HL-60 (cell line): ENCODE measurements around the gene ZNF134.
A peak's percentile ranks its signal among the peaks of the same experiment; 100 is the strongest.

Experiments used
- POLR2AphosphoS5 ChIP-seq: IDR thresholded peaks from 2 replicates; pipeline ENCODE4 v1.6.1; 2012; ENCODE audit warnings: low read depth
- SPI1 ChIP-seq: IDR thresholded peaks from 2 replicates; pipeline ENCODE4 v1.6.1; 2012; ENCODE audit warnings: low read depth, mild to moderate bottlenecking, borderline replicate concordance
- TF ChIP-seq, protein P1 (sequence below): IDR thresholded peaks from one replicate; pipeline ENCODE4 v1.5.1; 2011; ENCODE audit warnings: low read length, control low read depth, inconsistent platforms; ENCODE audit not compliant: insufficient read depth
- TF ChIP-seq, protein P2 (sequence below): IDR thresholded peaks from 2 replicates; pipeline ENCODE4 v1.6.1; 2012; ENCODE audit warnings: low read depth; ENCODE audit not compliant: insufficient replicate concordance

DNA sequence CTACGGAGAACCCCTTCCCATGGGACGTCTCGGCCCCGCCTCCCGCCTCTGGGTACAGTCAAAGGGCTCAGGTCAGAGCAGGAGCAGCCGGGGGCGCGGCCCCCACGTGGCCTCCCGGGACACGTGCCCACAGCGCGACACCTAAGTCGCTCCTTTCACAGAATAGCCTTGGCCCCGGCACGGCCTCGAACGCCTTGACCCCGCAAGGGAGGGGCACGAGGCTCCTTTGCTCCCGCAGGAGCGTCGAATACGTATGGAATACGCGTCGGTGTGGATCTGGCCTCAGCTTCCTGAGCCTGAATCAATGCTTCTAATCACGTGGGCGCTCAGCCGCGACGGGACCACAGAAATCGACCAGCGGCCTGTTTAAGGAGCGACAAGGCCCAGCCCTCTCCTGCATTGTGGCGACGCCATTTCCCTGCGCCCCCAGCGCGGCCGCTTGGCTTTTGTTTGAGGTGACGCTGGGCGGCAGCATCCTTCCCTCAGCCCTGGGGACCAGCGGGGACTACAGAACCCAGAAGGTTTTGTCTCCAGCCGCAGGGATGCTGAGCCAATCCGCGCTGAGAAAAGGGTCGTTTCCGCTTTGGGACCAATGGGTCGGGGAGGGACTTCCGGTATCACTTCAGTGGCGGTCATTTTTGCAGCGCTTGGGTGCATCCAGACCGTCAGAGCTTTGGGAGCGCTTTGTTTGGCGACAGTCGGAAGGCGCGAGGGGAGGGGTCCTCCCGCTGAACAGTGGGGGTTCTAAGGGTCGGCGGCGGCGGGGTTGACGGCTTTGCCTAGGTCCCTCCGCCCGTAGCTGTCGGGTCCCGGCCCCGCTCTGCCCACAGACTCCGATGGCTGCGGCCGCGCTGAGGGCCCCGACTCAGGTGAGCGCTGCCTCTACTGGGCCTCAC lies 30.3 kb upstream of the ZNF134 start, which contains the start of gene ZIK1:
- TF ChIP-seq, protein P1, sequence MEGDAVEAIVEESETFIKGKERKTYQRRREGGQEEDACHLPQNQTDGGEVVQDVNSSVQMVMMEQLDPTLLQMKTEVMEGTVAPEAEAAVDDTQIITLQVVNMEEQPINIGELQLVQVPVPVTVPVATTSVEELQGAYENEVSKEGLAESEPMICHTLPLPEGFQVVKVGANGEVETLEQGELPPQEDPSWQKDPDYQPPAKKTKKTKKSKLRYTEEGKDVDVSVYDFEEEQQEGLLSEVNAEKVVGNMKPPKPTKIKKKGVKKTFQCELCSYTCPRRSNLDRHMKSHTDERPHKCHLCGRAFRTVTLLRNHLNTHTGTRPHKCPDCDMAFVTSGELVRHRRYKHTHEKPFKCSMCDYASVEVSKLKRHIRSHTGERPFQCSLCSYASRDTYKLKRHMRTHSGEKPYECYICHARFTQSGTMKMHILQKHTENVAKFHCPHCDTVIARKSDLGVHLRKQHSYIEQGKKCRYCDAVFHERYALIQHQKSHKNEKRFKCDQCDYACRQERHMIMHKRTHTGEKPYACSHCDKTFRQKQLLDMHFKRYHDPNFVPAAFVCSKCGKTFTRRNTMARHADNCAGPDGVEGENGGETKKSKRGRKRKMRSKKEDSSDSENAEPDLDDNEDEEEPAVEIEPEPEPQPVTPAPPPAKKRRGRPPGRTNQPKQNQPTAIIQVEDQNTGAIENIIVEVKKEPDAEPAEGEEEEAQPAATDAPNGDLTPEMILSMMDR = no peak
- no peak; the same call in none of the 2 replicates for TF ChIP-seq POLR2AphosphoS5
- TF ChIP-seq, protein P2, sequence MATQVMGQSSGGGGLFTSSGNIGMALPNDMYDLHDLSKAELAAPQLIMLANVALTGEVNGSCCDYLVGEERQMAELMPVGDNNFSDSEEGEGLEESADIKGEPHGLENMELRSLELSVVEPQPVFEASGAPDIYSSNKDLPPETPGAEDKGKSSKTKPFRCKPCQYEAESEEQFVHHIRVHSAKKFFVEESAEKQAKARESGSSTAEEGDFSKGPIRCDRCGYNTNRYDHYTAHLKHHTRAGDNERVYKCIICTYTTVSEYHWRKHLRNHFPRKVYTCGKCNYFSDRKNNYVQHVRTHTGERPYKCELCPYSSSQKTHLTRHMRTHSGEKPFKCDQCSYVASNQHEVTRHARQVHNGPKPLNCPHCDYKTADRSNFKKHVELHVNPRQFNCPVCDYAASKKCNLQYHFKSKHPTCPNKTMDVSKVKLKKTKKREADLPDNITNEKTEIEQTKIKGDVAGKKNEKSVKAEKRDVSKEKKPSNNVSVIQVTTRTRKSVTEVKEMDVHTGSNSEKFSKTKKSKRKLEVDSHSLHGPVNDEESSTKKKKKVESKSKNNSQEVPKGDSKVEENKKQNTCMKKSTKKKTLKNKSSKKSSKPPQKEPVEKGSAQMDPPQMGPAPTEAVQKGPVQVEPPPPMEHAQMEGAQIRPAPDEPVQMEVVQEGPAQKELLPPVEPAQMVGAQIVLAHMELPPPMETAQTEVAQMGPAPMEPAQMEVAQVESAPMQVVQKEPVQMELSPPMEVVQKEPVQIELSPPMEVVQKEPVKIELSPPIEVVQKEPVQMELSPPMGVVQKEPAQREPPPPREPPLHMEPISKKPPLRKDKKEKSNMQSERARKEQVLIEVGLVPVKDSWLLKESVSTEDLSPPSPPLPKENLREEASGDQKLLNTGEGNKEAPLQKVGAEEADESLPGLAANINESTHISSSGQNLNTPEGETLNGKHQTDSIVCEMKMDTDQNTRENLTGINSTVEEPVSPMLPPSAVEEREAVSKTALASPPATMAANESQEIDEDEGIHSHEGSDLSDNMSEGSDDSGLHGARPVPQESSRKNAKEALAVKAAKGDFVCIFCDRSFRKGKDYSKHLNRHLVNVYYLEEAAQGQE = peak; percentile 43
- TF ChIP-seq SPI1 = no peak
